ENCODE measurements around the gene CLCN6.

DNA sequence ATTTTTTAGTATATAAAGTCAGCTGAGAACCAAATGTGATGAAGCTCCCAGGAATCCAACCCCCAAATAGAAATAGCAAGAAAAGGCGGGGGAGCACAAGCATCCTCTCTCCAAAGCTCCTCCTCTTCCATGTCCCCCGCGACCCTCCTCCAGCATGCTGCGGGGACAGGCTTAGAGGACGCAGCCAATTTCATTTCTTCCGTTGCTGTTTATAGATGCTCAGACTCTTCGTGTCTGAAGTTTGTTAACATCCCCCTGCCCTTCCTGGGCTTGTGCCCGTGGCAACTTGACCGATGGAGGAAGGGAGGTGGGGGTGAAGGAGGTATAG is 42.3 kb downstream of the CLCN6 start:
- TF ChIP-seq, protein P1, sequence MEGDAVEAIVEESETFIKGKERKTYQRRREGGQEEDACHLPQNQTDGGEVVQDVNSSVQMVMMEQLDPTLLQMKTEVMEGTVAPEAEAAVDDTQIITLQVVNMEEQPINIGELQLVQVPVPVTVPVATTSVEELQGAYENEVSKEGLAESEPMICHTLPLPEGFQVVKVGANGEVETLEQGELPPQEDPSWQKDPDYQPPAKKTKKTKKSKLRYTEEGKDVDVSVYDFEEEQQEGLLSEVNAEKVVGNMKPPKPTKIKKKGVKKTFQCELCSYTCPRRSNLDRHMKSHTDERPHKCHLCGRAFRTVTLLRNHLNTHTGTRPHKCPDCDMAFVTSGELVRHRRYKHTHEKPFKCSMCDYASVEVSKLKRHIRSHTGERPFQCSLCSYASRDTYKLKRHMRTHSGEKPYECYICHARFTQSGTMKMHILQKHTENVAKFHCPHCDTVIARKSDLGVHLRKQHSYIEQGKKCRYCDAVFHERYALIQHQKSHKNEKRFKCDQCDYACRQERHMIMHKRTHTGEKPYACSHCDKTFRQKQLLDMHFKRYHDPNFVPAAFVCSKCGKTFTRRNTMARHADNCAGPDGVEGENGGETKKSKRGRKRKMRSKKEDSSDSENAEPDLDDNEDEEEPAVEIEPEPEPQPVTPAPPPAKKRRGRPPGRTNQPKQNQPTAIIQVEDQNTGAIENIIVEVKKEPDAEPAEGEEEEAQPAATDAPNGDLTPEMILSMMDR (IDR thresholded peaks at IDR 0.05) = no peak
- TF ChIP-seq POLR2A (IDR thresholded peaks at IDR 0.05) = no peak
- TF ChIP-seq POLR2AphosphoS5 (IDR thresholded peaks at IDR 0.05) = no peak
